HG03159 (cell line): Measurements from ENCODE around the gene ELF3.
"Not testable (repeated sequence)": the region's sequence is repeated elsewhere in the genome, so short reads cannot be mapped to it uniquely, and the experiment has no call there.

Experiments
- ATAC-seq: cut with Tn5 transposase; IDR thresholded peaks from one replicate; pipeline ENCODE4 v1.9.1; 2021; ENCODE audit warnings: mild to moderate bottlenecking, moderate library complexity; ENCODE audit not compliant: unreplicated experiment

Gene ELF3

DNA sequence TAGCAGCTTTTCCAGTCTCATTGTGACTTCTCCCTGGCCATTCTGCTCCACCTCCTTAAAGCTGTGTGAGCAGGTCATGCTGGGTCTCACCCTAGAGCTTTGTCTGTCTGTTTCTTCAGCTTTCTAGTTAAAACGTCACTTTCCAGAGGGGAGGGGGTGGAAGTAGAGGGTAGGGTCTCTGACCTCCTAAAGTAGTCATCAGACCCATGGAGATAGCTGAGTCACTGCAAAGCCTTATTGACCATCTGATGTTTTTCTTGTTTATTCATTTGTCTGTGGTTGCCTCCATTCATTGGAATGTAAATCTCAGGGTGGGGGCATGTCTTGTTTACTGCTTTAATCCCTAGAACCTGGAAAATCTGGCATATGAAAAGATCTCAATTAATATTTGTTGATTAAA lies 52.7 kb downstream of the ELF3 start:
- no peak for ATAC-seq

DNA sequence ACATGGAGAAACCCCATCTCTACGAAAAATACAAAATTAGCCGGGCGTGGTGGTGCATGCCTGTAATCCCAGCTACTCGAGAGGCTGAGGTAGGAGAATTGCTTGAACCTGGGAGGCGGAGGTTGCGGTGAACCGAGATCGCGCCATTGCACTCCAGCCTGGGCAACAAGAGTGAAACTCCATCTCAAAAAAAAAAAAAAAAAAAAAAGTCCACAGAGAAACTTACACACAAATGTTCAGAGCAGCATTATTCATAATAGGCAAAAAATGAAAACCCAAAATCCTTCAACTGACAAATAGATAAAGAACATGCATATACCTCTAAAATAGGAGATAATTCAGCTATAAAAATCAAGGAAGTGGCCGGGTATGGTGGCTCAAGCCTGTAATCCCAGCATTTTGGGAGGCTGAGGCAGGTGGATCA lies 54.5 kb downstream of the ELF3 start:
- not testable (repeated sequence) for ATAC-seq
